Epithelial cell of proximal tubule (primary cell): Measurements from ENCODE around the gene LAMA2. TPM values are rescaled to one million over a fixed set of nuclear protein-coding genes. Genes with fewer than 3 reads are reported as not detected.

Experiments used
- DNase-seq: peaks from one replicate; pipeline ENCODE4 v3.0.0-alpha.2; 2011; ENCODE audit warnings: low read depth
- H3K4me3 ChIP-seq: 2 replicates; pipeline ENCODE4 v1.5.1; 2011; ENCODE audit warnings: low read depth, mild to moderate bottlenecking, low read length
- CTCF ChIP-seq: conservative IDR thresholded peaks from 2 replicates; pipeline ENCODE4 v1.5.1; 2012; ENCODE audit warnings: low read depth, mild to moderate bottlenecking, low read length
- total RNA-seq: library from RNA; depleted of rRNA; stranded (reverse); fragments of >200 nt; gene quantifications from 2 replicates; pipeline ENCODE4 v1.2.3, GENCODE V29; 2015

Gene LAMA2
- total RNA-seq, 1 donor from 2014 or later = 0.69 TPM

- no peak overlapping the region for H3K4me3 ChIP-seq
- no peak for DNase-seq
- no peak for TF ChIP-seq CTCF
These were observed 325.6 kb downstream of the LAMA2 start for GRCh38 chr6:129208415-129209034.

DNA sequence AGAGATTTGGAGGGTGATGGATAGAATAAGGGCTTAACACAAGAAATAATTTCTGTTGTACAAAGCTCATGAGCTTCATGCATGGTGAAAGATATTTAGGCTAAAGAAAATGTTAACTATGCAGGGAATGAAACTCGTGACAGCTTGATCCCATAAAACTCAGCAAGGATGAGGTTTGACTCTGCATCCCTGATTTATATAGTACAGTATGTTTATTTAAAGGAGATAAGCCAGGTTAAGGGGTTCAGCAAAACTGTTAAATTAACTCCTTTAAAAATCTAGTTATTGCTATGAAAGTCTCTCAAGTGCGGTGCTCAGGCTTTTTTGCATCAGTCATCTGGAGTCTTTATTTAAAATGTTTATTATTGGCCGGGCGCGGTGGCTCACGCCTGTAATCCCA lies 326.4 kb downstream of the LAMA2 start:
- H3K4me3 ChIP-seq = no peak overlapping the region
- TF ChIP-seq CTCF = no peak
- DNase-seq = no peak

GRCh38 chr6:129210684-129211083 lies 327.7 kb downstream of the LAMA2 start:
- no peak for TF ChIP-seq CTCF
- no peak overlapping the region for H3K4me3 ChIP-seq
- DNase-seq = no peak

GRCh38 chr6:129211626-129212025 lies 328.7 kb downstream of the LAMA2 start:
- H3K4me3 ChIP-seq = no peak overlapping the region
- DNase-seq = no peak
- no peak for TF ChIP-seq CTCF

DNA sequence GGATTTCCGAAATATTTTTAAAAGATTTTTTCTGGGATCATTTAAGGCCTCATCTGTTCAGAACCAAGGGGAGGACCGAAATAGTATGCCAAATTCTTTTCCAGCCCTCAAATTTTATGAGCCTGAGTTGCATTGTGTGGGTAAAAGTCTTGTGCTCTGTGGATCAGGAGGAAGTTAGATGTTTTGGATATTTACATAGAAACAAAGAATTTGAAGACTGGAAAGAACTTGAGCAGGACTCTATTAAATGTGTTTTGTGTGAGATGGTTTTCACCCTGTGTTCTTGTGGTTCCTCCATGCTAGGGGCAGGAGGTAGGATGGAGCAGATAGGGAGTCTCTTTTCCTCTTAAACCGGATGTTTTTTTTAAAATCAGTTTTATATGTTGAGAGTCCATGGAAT lies 329.1 kb downstream of the LAMA2 start:
- TF ChIP-seq CTCF = no peak
- no peak overlapping the region for H3K4me3 ChIP-seq
- DNase-seq = no peak

DNA sequence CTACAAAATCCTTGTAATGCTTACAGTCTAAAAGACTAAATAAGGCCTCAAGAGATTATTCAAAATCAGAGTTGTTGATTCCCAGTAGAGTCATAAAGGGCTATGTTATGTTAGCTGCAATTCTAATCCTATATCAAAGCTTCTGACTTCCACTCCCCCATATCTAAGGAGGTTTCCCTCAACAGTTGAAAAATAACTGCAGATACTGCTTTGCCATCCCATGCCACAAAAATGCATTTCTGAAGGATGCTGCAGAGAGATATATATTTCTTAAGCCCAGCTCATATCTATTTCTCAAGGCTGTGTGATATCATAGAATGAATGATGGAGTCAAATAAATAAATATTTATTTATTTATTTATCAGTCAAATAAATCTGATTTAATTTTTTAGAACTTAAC lies 332.3 kb downstream of the LAMA2 start:
- TF ChIP-seq CTCF = no peak
- no peak for DNase-seq
- H3K4me3 ChIP-seq = no peak overlapping the region

GRCh38 chr6:129215916-129216520 lies 333.1 kb downstream of the LAMA2 start:
- no peak for TF ChIP-seq CTCF
- DNase-seq = no peak
- H3K4me3 ChIP-seq = no peak overlapping the region
